Natural killer cell (primary cell): ENCODE results near the gene RILPL1. TPM values are rescaled to one million over a fixed set of nuclear protein-coding genes. Genes with fewer than 3 reads are reported as not detected.
"Not testable (repeated sequence)": the region's sequence is repeated elsewhere in the genome, so short reads cannot be mapped to it uniquely, and the experiment has no call there.

Experiments used
- ATAC-seq, 3 donors: fragments of 150-1000 bp in 2 of 3; fragments of 200-7000 bp in 1 of 3; cut with Tn5 transposase; 1 replicate in 1 of 3; 2 replicates in 2 of 3; pipeline ENCODE4 v1.10.0; 2021; ENCODE audit warnings: mild to moderate bottlenecking in 2 of 3, moderate library complexity in 2 of 3
- DNase-seq, 2 donors: peaks; one replicate each; pipeline versions ENCODE4 v3.0.0 to v3.0.0-alpha.2; 2013 to 2021; ENCODE audit warnings: mixed read lengths in 1 of 2
- H3K27ac ChIP-seq: one replicate; pipeline ENCODE4 v1.5.1; 2013; ENCODE audit warnings: mild to moderate bottlenecking, low read length
- H3K27me3 ChIP-seq: one replicate; pipeline ENCODE4 v1.6.1; 2013; ENCODE audit warnings: low read length; ENCODE audit not compliant: control insufficient read depth, insufficient read depth
- H3K36me3 ChIP-seq: one replicate; pipeline ENCODE4 v1.6.1; 2013; ENCODE audit warnings: low read length; ENCODE audit not compliant: control insufficient read depth, insufficient read depth
- H3K4me1 ChIP-seq: one replicate; pipeline ENCODE4 v1.6.1; 2013; ENCODE audit warnings: low read length; ENCODE audit not compliant: control insufficient read depth, insufficient read depth
- H3K4me3 ChIP-seq: one replicate; pipeline ENCODE4 v1.5.1; 2013; ENCODE audit warnings: low read length
- H3K9me3 ChIP-seq: one replicate; pipeline ENCODE4 v1.6.1; 2013; ENCODE audit warnings: low read length; ENCODE audit not compliant: control insufficient read depth, insufficient read depth
- H3K27ac Mint-ChIP-seq, 2 donors: one replicate each; pipeline ENCODE4 v1.8.0; 2022; ENCODE audit warnings: mild to moderate bottlenecking in 2 of 2, mixed read lengths in 2 of 2, moderate library complexity in 1 of 2
- H3K27me3 Mint-ChIP-seq, 2 donors: one replicate each; pipeline ENCODE4 v1.8.0; 2022; ENCODE audit warnings: low read depth in 2 of 2, mixed read lengths in 2 of 2
- H3K36me3 Mint-ChIP-seq: one replicate; pipeline ENCODE4 v1.8.0; 2022; ENCODE audit warnings: mixed read lengths
- H3K4me1 Mint-ChIP-seq, 2 donors: one replicate each; pipeline ENCODE4 v1.8.0; 2022; ENCODE audit warnings: mixed read lengths in 2 of 2
- H3K4me3 Mint-ChIP-seq: one replicate; pipeline ENCODE4 v1.8.0; 2022; ENCODE audit warnings: mild to moderate bottlenecking, moderate library complexity, mixed read lengths
- H3K9me3 Mint-ChIP-seq, 2 donors: one replicate each; pipeline ENCODE4 v1.8.0; 2022; ENCODE audit warnings: mixed read lengths in 2 of 2
- WGBS: methylation state at CpG from one replicate; pipeline ENCODE4 v1.1.7; 2013; ENCODE audit warnings: missing lambda C conversion rate; ENCODE audit not compliant: insufficient coverage; 5-methylcytosine and 5-hydroxymethylcytosine counted together
- intact Hi-C: fragments of 100-400 bp; cut with micrococcal nuclease; formaldehyde crosslinking; loops from one replicate; pipeline ENCODE4 v1.14.2; 2022
- total RNA-seq, 4 donors: library from RNA; stranded (reverse); fragments of 120-200 nt in 1 of 4; gene quantifications; one replicate each; pipeline versions ENCODE4 v1.2.3 to v1.2.4, GENCODE V29; 2013 to 2022
- TF ChIP-seq, protein P1 (sequence below): fragments of 200-600 bp; IDR thresholded peaks from one replicate; pipeline ENCODE4 v1.8.0; 2022; ENCODE audit warnings: antibody characterized with exemption

RILPL1 gene, protein sequence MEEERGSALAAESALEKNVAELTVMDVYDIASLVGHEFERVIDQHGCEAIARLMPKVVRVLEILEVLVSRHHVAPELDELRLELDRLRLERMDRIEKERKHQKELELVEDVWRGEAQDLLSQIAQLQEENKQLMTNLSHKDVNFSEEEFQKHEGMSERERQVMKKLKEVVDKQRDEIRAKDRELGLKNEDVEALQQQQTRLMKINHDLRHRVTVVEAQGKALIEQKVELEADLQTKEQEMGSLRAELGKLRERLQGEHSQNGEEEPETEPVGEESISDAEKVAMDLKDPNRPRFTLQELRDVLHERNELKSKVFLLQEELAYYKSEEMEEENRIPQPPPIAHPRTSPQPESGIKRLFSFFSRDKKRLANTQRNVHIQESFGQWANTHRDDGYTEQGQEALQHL
- 1 to 10 TPM; 1.3 to 2.7 (median 1.5) TPM for total RNA-seq
- total RNA-seq (2013) = 1.8 TPM

DNA sequence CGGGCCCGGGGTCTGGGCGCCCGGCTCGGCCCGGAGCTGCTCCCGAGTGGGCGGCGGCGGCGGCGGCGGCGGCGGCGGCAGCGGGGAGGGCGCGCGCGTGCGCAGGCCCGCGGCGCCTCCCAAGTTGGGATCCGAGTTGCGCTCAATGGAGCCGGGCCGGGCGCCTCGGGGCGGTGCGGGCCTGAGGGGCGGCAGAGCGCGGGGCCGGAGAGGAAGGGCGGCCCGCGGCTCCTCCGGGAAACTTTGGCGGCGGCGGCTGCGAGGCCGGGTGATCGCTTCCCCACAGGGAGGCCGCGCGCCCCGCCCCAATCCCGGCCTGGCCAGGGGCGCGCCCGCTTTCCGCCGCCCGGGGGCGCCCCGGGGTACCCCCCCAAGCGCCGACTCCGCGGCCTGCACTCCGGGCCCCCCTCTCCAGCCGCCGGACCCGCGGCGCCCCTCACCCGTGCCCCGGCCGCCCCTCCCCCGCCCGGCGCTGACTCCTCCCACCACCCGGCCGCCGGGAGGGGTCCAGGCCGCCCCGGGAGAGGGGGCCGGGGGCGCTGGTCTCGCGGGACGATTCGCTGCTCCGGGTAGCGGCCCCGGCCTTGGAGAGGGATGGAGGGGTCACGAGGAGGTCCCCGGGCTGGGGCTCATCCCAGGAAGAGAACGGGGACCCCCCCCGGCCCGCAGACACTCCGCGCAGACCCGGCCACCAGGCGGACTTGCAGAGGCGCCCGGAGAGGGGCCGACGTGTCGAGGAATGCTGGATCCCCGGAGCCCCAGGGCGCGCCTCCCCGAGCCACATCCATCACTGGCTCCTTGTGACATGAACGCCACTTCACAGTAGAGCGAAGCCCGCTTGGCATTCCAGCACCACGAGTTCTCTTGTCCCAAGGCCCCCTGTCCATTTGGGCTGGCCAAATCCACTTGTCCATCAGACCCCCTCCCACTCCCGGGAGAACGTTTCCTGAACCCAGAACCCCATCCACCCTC lies at the start of gene RILPL1:
Gene RILPL1, minus strand, starts transcription at position 48 of the 972 bp plus-strand sequence. CDS start 237 bp downstream, outside the sequence.
- Mint-ChIP-seq H3K27me3 (no peaks in the 10 kb centered on the region), H3K36me3 (no peaks in the 10 kb centered on the region), H3K4me1 (peaks cover 0 to 15% of the 10 kb centered on the region in 2 donors), H3K27ac (no peak within 1 kb of the TSS), H3K9me3 (no peaks in the 10 kb centered on the region), H3K4me3 (peak within 1 kb of the TSS; percentile 87)
- Histone ChIP-seq H3K27me3 (peaks cover 3% of the 10 kb centered on the region), H3K36me3 (no peaks in the 10 kb centered on the region), H3K27ac (no peak within 1 kb of the TSS), H3K9me3 (no peaks in the 10 kb centered on the region), H3K4me3 (peak within 1 kb of the TSS; percentile 50), H3K4me1 (peaks cover 22% of the 10 kb centered on the region)
- TF ChIP-seq, protein P1, sequence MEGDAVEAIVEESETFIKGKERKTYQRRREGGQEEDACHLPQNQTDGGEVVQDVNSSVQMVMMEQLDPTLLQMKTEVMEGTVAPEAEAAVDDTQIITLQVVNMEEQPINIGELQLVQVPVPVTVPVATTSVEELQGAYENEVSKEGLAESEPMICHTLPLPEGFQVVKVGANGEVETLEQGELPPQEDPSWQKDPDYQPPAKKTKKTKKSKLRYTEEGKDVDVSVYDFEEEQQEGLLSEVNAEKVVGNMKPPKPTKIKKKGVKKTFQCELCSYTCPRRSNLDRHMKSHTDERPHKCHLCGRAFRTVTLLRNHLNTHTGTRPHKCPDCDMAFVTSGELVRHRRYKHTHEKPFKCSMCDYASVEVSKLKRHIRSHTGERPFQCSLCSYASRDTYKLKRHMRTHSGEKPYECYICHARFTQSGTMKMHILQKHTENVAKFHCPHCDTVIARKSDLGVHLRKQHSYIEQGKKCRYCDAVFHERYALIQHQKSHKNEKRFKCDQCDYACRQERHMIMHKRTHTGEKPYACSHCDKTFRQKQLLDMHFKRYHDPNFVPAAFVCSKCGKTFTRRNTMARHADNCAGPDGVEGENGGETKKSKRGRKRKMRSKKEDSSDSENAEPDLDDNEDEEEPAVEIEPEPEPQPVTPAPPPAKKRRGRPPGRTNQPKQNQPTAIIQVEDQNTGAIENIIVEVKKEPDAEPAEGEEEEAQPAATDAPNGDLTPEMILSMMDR = no peak
- intact Hi-C loops = no loop called here
- peak; percentile 34 to 71 for DNase-seq
- whole genome bisulfite sequencing = under 1% methylated on average over 113 of the region's 114 CpGs
- ATAC-seq = peak; percentile 77 to 82 (median 81)

DNA sequence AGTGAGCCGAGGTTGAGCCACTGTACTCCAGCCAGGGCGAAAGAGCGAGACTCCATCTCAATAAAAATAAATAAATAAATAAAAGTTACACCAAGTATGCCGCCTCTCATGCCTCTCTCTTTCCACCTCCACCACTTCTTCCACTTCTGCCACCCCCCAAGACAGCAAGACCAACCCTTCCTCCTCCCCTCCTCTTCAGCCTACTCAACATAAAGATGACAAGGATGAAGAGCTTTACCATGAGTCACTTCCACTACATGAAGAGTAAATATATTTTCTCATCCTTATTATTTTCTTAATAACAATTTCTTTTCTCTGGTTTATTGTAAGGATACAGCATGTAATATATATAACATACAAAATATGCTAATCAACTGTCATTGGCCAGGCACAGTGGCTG lies 47.3 kb upstream of the RILPL1 start:
- WGBS = 96% methylated on average over 4 of the region's 4 CpGs
- Mint-ChIP-seq H3K27me3 (no peaks in the 10 kb centered on the region), H3K4me3 (no peak overlapping the region), H3K27ac (no peak overlapping the region), H3K36me3 (no peaks in the 10 kb centered on the region), H3K9me3 (no peaks in the 10 kb centered on the region), H3K4me1 (peaks cover 18 to 20% of the 10 kb centered on the region in 2 donors)
- ATAC-seq (no peak), DNase-seq (no peak)
- peaks cover 23% of the 10 kb centered on the region for H3K4me1 ChIP-seq
- no peak overlapping the region for H3K27ac ChIP-seq
- TF ChIP-seq, protein P1 = no peak
- no peaks in the 10 kb centered on the region for H3K27me3 ChIP-seq
- intact Hi-C loops = loop anchor here (5.0 kb wide), 3 partner anchors 198 to 313 kb away; partner anchors contain the start of genes KMT5A and SBNO1
- no peaks in the 10 kb centered on the region for H3K9me3 ChIP-seq
- no peak overlapping the region for H3K4me3 ChIP-seq
- no peaks in the 10 kb centered on the region for H3K36me3 ChIP-seq

DNA sequence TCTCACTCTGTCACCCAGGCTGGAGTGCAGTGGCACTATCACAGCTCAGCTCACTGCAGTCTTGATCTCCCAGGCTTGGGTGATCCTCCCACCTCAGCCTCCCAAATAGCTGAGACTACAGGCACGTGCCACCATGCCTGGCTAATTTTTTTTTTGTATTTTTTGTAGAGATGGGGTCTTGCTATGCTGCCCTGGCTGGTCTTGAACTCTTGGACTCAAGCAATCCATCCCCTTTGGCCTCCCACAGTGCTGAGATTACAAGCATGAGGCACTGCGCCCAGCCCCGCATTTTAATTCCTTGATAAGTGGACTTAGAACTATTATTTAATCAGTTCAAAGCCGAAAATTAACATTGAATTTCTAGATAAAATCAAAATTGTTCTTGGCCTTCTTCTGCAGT lies 45.3 kb upstream of the RILPL1 start:
- H3K9me3 Mint-ChIP-seq, H3K27me3 Mint-ChIP-seq, ATAC-seq, H3K36me3 Mint-ChIP-seq, H3K9me3 ChIP-seq, H3K4me3 ChIP-seq, H3K4me3 Mint-ChIP-seq, H3K36me3 ChIP-seq, H3K27me3 ChIP-seq, intact Hi-C loops, H3K27ac ChIP-seq, DNase-seq, H3K27ac Mint-ChIP-seq: not testable (repeated sequence)
- peaks cover 10 to 11% of the 10 kb centered on the region in 2 donors for H3K4me1 Mint-ChIP-seq
- peaks cover 17% of the 10 kb centered on the region for H3K4me1 ChIP-seq
- WGBS = 100% methylated on average over 3 of the region's 4 CpGs

DNA sequence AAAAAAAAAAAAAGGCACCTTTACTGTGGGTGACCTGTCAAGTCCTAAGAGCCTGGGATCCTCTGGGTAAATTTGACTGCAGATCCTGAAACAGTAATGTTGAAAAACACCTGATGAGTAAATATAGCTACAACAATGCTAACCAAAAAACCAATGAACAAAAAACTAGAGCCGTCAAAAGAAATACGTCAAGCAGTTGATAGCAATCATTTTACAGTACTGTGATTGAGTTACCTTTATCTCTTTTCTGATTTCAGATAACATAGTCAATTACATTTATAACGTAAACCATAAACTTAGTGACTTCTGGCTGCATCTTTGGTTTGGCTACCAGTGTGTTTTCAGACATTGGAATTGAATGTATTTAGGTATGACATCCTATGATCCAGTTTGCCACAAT lies 44.7 kb upstream of the RILPL1 start:
- Histone ChIP-seq H3K27me3 (no peaks in the 10 kb centered on the region), H3K36me3 (no peaks in the 10 kb centered on the region), H3K4me1 (peaks cover 11% of the 10 kb centered on the region), H3K4me3 (no peak overlapping the region), H3K9me3 (no peaks in the 10 kb centered on the region), H3K27ac (no peak overlapping the region)
- H3K36me3 Mint-ChIP-seq = no peaks in the 10 kb centered on the region
- no peak for ATAC-seq
- DNase-seq = no peak
- no peaks in the 10 kb centered on the region for H3K9me3 Mint-ChIP-seq
- WGBS = 100% methylated on average over 2 of the region's 3 CpGs
- H3K27me3 Mint-ChIP-seq = peaks cover 4 to 7% of the 10 kb centered on the region in 2 donors
- intact Hi-C loops = no loop called here
- no peak overlapping the region for H3K27ac Mint-ChIP-seq
- peaks cover 10 to 11% of the 10 kb centered on the region in 2 donors for H3K4me1 Mint-ChIP-seq
- TF ChIP-seq, protein P1 = no peak
- H3K4me3 Mint-ChIP-seq = no peak overlapping the region
